K562 (cell line): ENCODE results near the gene ZNF420. TPM values are rescaled to one million over a fixed set of nuclear protein-coding genes. Genes with fewer than 3 reads are reported as not detected.

Experiments
- CREM ChIP-seq: IDR thresholded peaks from 2 replicates; pipeline ENCODE4 v1.6.1; 2014; ENCODE audit warnings: antibody characterized with exemption, low read depth
- E2F3 ChIP-seq: fragments of 250-450 bp; sonication (Bioruptor Pico); IDR thresholded peaks from 2 replicates; pipeline ENCODE4 v1.4.0; 2020; ENCODE audit warnings: mild to moderate bottlenecking
- L3MBTL2 ChIP-seq: fragments of 450-650 bp; IDR thresholded peaks from 2 replicates; pipeline ENCODE4 v1.6.1; 2016; ENCODE audit warnings: mild to moderate bottlenecking, moderate library complexity
- TAF7 ChIP-seq: fragments of 450-650 bp; IDR thresholded peaks from 2 replicates; pipeline ENCODE4 v1.6.1; 2016; ENCODE audit warnings: missing genetic modification characterization, missing compliant biosample characterization
- ZKSCAN1 ChIP-seq: fragments of 150-350 bp; IDR thresholded peaks from 2 replicates; pipeline ENCODE4 v1.6.1; 2016; ENCODE audit warnings: low read depth, low read length
- ZNF584 ChIP-seq: fragments of 200-800 bp; sonication (Bioruptor generic); IDR thresholded peaks from 2 replicates; pipeline ENCODE4 v1.6.1; 2016; ENCODE audit warnings: low read depth, mild to moderate bottlenecking, missing genetic modification characterization, missing compliant biosample characterization
- polyA plus RNA-seq, 8 experiments: library from polyadenylated mRNA; depleted of rRNA in 4 of 8; stranded (reverse) in 5 of 8; unstranded in 3 of 8; fragments of >200 nt; fragmentation: Nextera tagmentation in 2 of 8; fragmentation: Illumina TruSeq in 1 of 8; extraction: Ambion mirVana in 2 of 8; extraction: Trizol in 1 of 8; gene quantifications; 2 replicates each; pipeline versions ENCODE4 v1.2.1 to v1.2.3, GENCODE V29; 2011 to 2014; ENCODE audit warnings: inconsistent platforms in 1 of 8, missing spikeins in 1 of 8
- total RNA-seq, 7 experiments: library from RNA; depleted of rRNA in 6 of 7; stranded (reverse); fragments of >200 nt in 6 of 7; fragmentation: Illumina TruSeq in 2 of 7; extraction: Trizol in 2 of 7; gene quantifications; 2 replicates each; pipeline versions ENCODE4 v1.2.1 to v1.2.3, GENCODE V29; 2011 to 2021; ENCODE audit warnings: low replicate concordance in 1 of 7
- TF ChIP-seq, protein P1 (sequence below): fragments of 450-650 bp; conservative IDR thresholded peaks from 2 replicates; pipeline ENCODE4 v1.6.1; 2016; ENCODE audit warnings: missing genetic modification characterization, low read depth, mild to moderate bottlenecking, missing compliant biosample characterization, moderate library complexity
- TF ChIP-seq, protein P2 (sequence below): fragments of 450-650 bp; IDR thresholded peaks from 2 replicates; pipeline ENCODE4 v1.6.1; 2016

The ZNF420 gene
- total and polyA plus RNA-seq, 9 of the 15 experiments (the other 6 are each of a cell fraction or from before 2014, with no cell fraction given), result 2.6 to 7.2 (median 5.1) TPM

DNA sequence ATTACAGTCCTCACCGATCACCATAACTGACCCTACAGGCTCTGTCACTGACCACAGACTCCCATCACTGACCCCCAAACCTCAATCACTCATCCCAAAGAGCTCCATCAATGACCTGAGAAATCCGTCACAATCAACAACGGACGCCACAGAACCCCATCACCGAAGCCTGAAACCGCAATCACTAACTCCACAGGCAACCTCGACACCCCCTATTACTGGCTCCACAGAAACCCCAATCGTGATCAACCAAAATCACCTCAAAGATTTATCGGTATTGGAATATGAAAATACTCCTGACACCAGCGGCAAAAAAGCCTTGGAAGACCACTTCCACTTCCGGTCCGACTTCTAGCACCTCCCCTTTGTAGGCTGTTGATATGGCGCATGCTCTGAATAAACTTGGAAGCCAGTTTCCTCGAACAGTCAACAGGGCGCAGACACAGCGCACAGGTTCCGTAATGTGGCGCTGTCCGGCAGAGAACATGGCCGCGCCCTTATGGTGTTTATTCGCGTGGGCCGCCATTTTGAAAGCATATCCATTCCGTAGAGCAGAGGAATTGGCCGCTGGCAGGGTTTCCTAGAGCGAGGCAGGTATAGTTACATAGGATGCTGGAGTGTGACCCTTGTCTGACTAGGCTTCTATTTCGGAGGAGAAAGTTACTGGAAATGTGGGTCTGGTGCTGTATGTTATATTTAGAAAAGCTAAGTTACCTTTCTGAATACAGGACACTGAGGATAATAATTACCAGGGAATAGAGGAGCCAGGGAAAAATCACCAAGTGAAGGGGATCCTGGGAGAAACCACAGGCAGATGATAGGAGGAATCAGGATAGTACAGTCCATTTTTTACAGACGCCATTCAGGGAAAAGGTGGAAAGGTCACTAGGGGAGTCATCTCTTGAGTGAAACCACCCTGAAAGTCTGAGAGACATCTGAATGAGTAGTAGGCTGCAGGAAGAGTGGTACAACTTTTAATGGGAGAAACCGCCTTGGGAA lies 94.4 kb downstream of the ZNF420 start, which contains the start of gene ZNF585A (continued):
- TF ChIP-seq, protein P1, sequence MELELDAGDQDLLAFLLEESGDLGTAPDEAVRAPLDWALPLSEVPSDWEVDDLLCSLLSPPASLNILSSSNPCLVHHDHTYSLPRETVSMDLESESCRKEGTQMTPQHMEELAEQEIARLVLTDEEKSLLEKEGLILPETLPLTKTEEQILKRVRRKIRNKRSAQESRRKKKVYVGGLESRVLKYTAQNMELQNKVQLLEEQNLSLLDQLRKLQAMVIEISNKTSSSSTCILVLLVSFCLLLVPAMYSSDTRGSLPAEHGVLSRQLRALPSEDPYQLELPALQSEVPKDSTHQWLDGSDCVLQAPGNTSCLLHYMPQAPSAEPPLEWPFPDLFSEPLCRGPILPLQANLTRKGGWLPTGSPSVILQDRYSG, result peak; percentile 75
- TF ChIP-seq, protein P2, sequence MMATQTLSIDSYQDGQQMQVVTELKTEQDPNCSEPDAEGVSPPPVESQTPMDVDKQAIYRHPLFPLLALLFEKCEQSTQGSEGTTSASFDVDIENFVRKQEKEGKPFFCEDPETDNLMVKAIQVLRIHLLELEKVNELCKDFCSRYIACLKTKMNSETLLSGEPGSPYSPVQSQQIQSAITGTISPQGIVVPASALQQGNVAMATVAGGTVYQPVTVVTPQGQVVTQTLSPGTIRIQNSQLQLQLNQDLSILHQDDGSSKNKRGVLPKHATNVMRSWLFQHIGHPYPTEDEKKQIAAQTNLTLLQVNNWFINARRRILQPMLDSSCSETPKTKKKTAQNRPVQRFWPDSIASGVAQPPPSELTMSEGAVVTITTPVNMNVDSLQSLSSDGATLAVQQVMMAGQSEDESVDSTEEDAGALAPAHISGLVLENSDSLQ, result peak; percentile 43
- TF ChIP-seq CREM, result peak; percentile 86
- TF ChIP-seq L3MBTL2, result peak; percentile 24; the same call in 1 of the 2 replicates
- peak; percentile 86 for TF ChIP-seq ZNF584 (CRISPR knock-in tag)
- peak; percentile 70; the same call in 1 of the 2 replicates for TF ChIP-seq ZKSCAN1
- peak; percentile 65; the same call in 1 of the 2 replicates for TF ChIP-seq TAF7 (tag)
- TF ChIP-seq E2F3 (CRISPR knock-in tag), result 0 out of 2 replicates have a peak, but pooled peaks have one; percentile 11

Other genes with a start within 250 kb of the ZNF420 start
- 0.24 and 1.2 TPM in 2 replicates for gene ZNF790, start 240.0 kb upstream of the ZNF420 start, total RNA-seq (2014; rRNA removed)
- gene ZNF790, start 240.0 kb upstream of the ZNF420 start, total RNA-seq (2014; rRNA removed; fragmentation: Illumina TruSeq; extraction: Trizol), result 0.87 and 1.6 TPM in 2 replicates
- 0.41 and 0.62 TPM in 2 replicates for gene ZNF790, start 240.0 kb upstream of the ZNF420 start, total RNA-seq (2015; rRNA removed; fragmentation: Illumina TruSeq; extraction: Trizol)
- 0.38 and 0.49 TPM in 2 replicates for gene ZNF790, start 240.0 kb upstream of the ZNF420 start, total RNA-seq (2021)
- gene ZNF790, start 240.0 kb upstream of the ZNF420 start, polyA plus RNA-seq (2011; rRNA removed), result 0.07 and 0.33 TPM in 2 replicates
- gene ZNF790, start 240.0 kb upstream of the ZNF420 start, polyA plus RNA-seq (2014; fragmentation: Illumina TruSeq; extraction: Trizol), result 0.29 and 0.37 TPM in 2 replicates
- under 1 TPM; 0.46 to 0.53 TPM for gene ZNF790, start 240.0 kb upstream of the ZNF420 start, polyA plus RNA-seq (2014; fragmentation: Nextera tagmentation; extraction: Ambion mirVana)
- 0.88 and 1.7 TPM in 2 replicates for gene ZNF790, start 240.0 kb upstream of the ZNF420 start, polyA plus RNA-seq (2014; rRNA removed)
- gene ZNF345, start 227.6 kb upstream of the ZNF420 start, total RNA-seq (2014; rRNA removed), result 0.64 and 0.65 TPM in 2 replicates
- gene ZNF345, start 227.6 kb upstream of the ZNF420 start, total RNA-seq (2014; rRNA removed; fragmentation: Illumina TruSeq; extraction: Trizol), result 0.65 and 1.2 TPM in 2 replicates
- 0.54 and 0.57 TPM in 2 replicates for gene ZNF345, start 227.6 kb upstream of the ZNF420 start, total RNA-seq (2015; rRNA removed; fragmentation: Illumina TruSeq; extraction: Trizol)
- 1.4 and 1.6 TPM in 2 replicates for gene ZNF345, start 227.6 kb upstream of the ZNF420 start, total RNA-seq (2021)
- gene ZNF345, start 227.6 kb upstream of the ZNF420 start, polyA plus RNA-seq (2011; rRNA removed), result 0.47 and 1.3 TPM in 2 replicates
- gene ZNF345, start 227.6 kb upstream of the ZNF420 start, polyA plus RNA-seq (2014; fragmentation: Illumina TruSeq; extraction: Trizol), result 0.42 and 0.51 TPM in 2 replicates
- gene ZNF345, start 227.6 kb upstream of the ZNF420 start, polyA plus RNA-seq (2014; fragmentation: Nextera tagmentation; extraction: Ambion mirVana), result under 1 TPM; 0.38 to 0.84 TPM
- gene ZNF345, start 227.6 kb upstream of the ZNF420 start, polyA plus RNA-seq (2014; rRNA removed), result 0.31 and 1.1 TPM in 2 replicates
- 0.04 and 0.05 TPM in 2 replicates for gene ZNF829, start 162.1 kb upstream of the ZNF420 start, total RNA-seq (2014; rRNA removed)
- gene ZNF829, start 162.1 kb upstream of the ZNF420 start, total RNA-seq (2014; rRNA removed; fragmentation: Illumina TruSeq; extraction: Trizol), result 0.07 and 0.10 TPM in 2 replicates
- gene ZNF829, start 162.1 kb upstream of the ZNF420 start, total RNA-seq (2015; rRNA removed; fragmentation: Illumina TruSeq; extraction: Trizol), result 0.08 and 0.11 TPM in 2 replicates
- 0.02 TPM in 1 of 2 replicates, not detected in the other for gene ZNF829, start 162.1 kb upstream of the ZNF420 start, total RNA-seq (2021)
- not detected in 2 replicates for gene ZNF829, start 162.1 kb upstream of the ZNF420 start, polyA plus RNA-seq (2011; rRNA removed)
- 0.07 TPM in 1 of 2 replicates, not detected in the other for gene ZNF829, start 162.1 kb upstream of the ZNF420 start, polyA plus RNA-seq (2014; fragmentation: Illumina TruSeq; extraction: Trizol)
- under 1 TPM; 0.03 to 0.14 TPM for gene ZNF829, start 162.1 kb upstream of the ZNF420 start, polyA plus RNA-seq (2014; fragmentation: Nextera tagmentation; extraction: Ambion mirVana)
- gene ZNF829, start 162.1 kb upstream of the ZNF420 start, polyA plus RNA-seq (2014; rRNA removed), result 0.01 and 0.03 TPM in 2 replicates
- 0.24 and 0.36 TPM in 2 replicates for gene ZNF568, start 162.1 kb upstream of the ZNF420 start, total RNA-seq (2014; rRNA removed)
- 0.07 and 0.13 TPM in 2 replicates for gene ZNF568, start 162.1 kb upstream of the ZNF420 start, total RNA-seq (2014; rRNA removed; fragmentation: Illumina TruSeq; extraction: Trizol)
- gene ZNF568, start 162.1 kb upstream of the ZNF420 start, total RNA-seq (2015; rRNA removed; fragmentation: Illumina TruSeq; extraction: Trizol), result 0.08 and 0.25 TPM in 2 replicates
- 0.09 and 0.24 TPM in 2 replicates for gene ZNF568, start 162.1 kb upstream of the ZNF420 start, total RNA-seq (2021)
- gene ZNF568, start 162.1 kb upstream of the ZNF420 start, polyA plus RNA-seq (2011; rRNA removed), result 0.04 TPM in 1 of 2 replicates, not detected in the other
- gene ZNF568, start 162.1 kb upstream of the ZNF420 start, polyA plus RNA-seq (2014; fragmentation: Illumina TruSeq; extraction: Trizol), result 0.06 and 0.10 TPM in 2 replicates
- under 1 TPM in 1 of 2 experiments, not detected in 1; 0.07 TPM for gene ZNF568, start 162.1 kb upstream of the ZNF420 start, polyA plus RNA-seq (2014; fragmentation: Nextera tagmentation; extraction: Ambion mirVana)
- 0.05 and 1.1 TPM in 2 replicates for gene ZNF568, start 162.1 kb upstream of the ZNF420 start, polyA plus RNA-seq (2014; rRNA removed)
- gene ZNF585A, start 94.3 kb downstream of the ZNF420 start, total RNA-seq (2014; rRNA removed), result 3.0 and 5.6 TPM in 2 replicates
- 10.0 and 12.0 TPM in 2 replicates for gene ZNF585A, start 94.3 kb downstream of the ZNF420 start, total RNA-seq (2014; rRNA removed; fragmentation: Illumina TruSeq; extraction: Trizol)
- gene ZNF585A, start 94.3 kb downstream of the ZNF420 start, total RNA-seq (2015; rRNA removed; fragmentation: Illumina TruSeq; extraction: Trizol), result 5.6 and 6.3 TPM in 2 replicates
- gene ZNF585A, start 94.3 kb downstream of the ZNF420 start, total RNA-seq (2021), result 4.9 and 6.1 TPM in 2 replicates
- gene ZNF585A, start 94.3 kb downstream of the ZNF420 start, polyA plus RNA-seq (2011; rRNA removed), result 6.2 and 6.4 TPM in 2 replicates
- 7.1 and 8.5 TPM in 2 replicates for gene ZNF585A, start 94.3 kb downstream of the ZNF420 start, polyA plus RNA-seq (2014; fragmentation: Illumina TruSeq; extraction: Trizol)
- gene ZNF585A, start 94.3 kb downstream of the ZNF420 start, polyA plus RNA-seq (2014; fragmentation: Nextera tagmentation; extraction: Ambion mirVana), result 10 to 100 TPM; 29.6 to 31.0 TPM
- 8.5 and 9.1 TPM in 2 replicates for gene ZNF585A, start 94.3 kb downstream of the ZNF420 start, polyA plus RNA-seq (2014; rRNA removed)
- gene ZNF585B, start 132.1 kb downstream of the ZNF420 start, total RNA-seq (2014; rRNA removed), result 3.7 and 5.8 TPM in 2 replicates
- 4.6 and 5.1 TPM in 2 replicates for gene ZNF585B, start 132.1 kb downstream of the ZNF420 start, total RNA-seq (2014; rRNA removed; fragmentation: Illumina TruSeq; extraction: Trizol)
- gene ZNF585B, start 132.1 kb downstream of the ZNF420 start, total RNA-seq (2015; rRNA removed; fragmentation: Illumina TruSeq; extraction: Trizol), result 5.1 and 5.3 TPM in 2 replicates
- 5.0 and 6.0 TPM in 2 replicates for gene ZNF585B, start 132.1 kb downstream of the ZNF420 start, total RNA-seq (2021)
- gene ZNF585B, start 132.1 kb downstream of the ZNF420 start, polyA plus RNA-seq (2011; rRNA removed), result 4.2 and 6.5 TPM in 2 replicates
- 3.3 and 4.8 TPM in 2 replicates for gene ZNF585B, start 132.1 kb downstream of the ZNF420 start, polyA plus RNA-seq (2014; fragmentation: Illumina TruSeq; extraction: Trizol)
- gene ZNF585B, start 132.1 kb downstream of the ZNF420 start, polyA plus RNA-seq (2014; fragmentation: Nextera tagmentation; extraction: Ambion mirVana), result 10 to 100 TPM in 1 of 2 experiments, 1 to 10 TPM in 1; 7.9 to 11.0 TPM
- 6.4 and 8.6 TPM in 2 replicates for gene ZNF585B, start 132.1 kb downstream of the ZNF420 start, polyA plus RNA-seq (2014; rRNA removed)
- gene ZNF383, start 139.8 kb downstream of the ZNF420 start, total RNA-seq (2014; rRNA removed), result 3.5 and 4.9 TPM in 2 replicates
- 7.1 and 8.2 TPM in 2 replicates for gene ZNF383, start 139.8 kb downstream of the ZNF420 start, total RNA-seq (2014; rRNA removed; fragmentation: Illumina TruSeq; extraction: Trizol)
- 4.3 and 5.6 TPM in 2 replicates for gene ZNF383, start 139.8 kb downstream of the ZNF420 start, total RNA-seq (2015; rRNA removed; fragmentation: Illumina TruSeq; extraction: Trizol)
- 5.0 and 5.3 TPM in 2 replicates for gene ZNF383, start 139.8 kb downstream of the ZNF420 start, total RNA-seq (2021)
- gene ZNF383, start 139.8 kb downstream of the ZNF420 start, polyA plus RNA-seq (2011; rRNA removed), result 5.6 and 6.1 TPM in 2 replicates
- 4.2 and 4.6 TPM in 2 replicates for gene ZNF383, start 139.8 kb downstream of the ZNF420 start, polyA plus RNA-seq (2014; fragmentation: Illumina TruSeq; extraction: Trizol)
- gene ZNF383, start 139.8 kb downstream of the ZNF420 start, polyA plus RNA-seq (2014; fragmentation: Nextera tagmentation; extraction: Ambion mirVana), result 1 to 10 TPM; 2.0 to 5.0 TPM
- gene ZNF383, start 139.8 kb downstream of the ZNF420 start, polyA plus RNA-seq (2014; rRNA removed), result 4.4 and 6.2 TPM in 2 replicates